ACHN (cell line): ENCODE data around the gene EPS8L3.
"Not testable (repeated sequence)": the region's sequence is repeated elsewhere in the genome, so short reads cannot be mapped to it uniquely, and the experiment has no call there.

ENCODE experiments used
- DNase-seq: peaks from one replicate; pipeline ENCODE4 v3.0.0-alpha.2; 2015
- in situ Hi-C: cut with HindIII; loops from 2 replicates; pipeline ENCODE4 v1.10.0; 2017; ENCODE audit warnings: low sequenced_read_pairs, low pct_ligation_motif_present, low pct_unique_long_range_greater_than_20kb

The EPS8L3 gene

GRCh38 chr1:109763646-109764415 is at the start of gene EPS8L3:
Gene EPS8L3 (minus strand): TSS chr1:109763923. CDS start chr1:109761749, 2,174 bp downstream.
- in situ Hi-C loops: no loop called here
- no peak for DNase-seq

- in situ Hi-C loops: no loop called here
- DNase-seq: no peak
These were observed 49.1 kb upstream of the EPS8L3 start for GRCh38 chr1:109812691-109813393.

GRCh38 chr1:109808703-109809102 is 45.0 kb upstream of the EPS8L3 start:
- no peak for DNase-seq
- in situ Hi-C loops: no loop called here

- no peak for DNase-seq
- in situ Hi-C loops: no loop called here
These were observed 44.3 kb upstream of the EPS8L3 start for GRCh38 chr1:109807822-109808680.

- no peak for DNase-seq
- in situ Hi-C loops: no loop called here
These were observed 43.7 kb upstream of the EPS8L3 start for GRCh38 chr1:109807402-109807801.

GRCh38 chr1:109806733-109807400 is 43.1 kb upstream of the EPS8L3 start:
- DNase-seq: no peak
- in situ Hi-C loops: no loop called here

DNA sequence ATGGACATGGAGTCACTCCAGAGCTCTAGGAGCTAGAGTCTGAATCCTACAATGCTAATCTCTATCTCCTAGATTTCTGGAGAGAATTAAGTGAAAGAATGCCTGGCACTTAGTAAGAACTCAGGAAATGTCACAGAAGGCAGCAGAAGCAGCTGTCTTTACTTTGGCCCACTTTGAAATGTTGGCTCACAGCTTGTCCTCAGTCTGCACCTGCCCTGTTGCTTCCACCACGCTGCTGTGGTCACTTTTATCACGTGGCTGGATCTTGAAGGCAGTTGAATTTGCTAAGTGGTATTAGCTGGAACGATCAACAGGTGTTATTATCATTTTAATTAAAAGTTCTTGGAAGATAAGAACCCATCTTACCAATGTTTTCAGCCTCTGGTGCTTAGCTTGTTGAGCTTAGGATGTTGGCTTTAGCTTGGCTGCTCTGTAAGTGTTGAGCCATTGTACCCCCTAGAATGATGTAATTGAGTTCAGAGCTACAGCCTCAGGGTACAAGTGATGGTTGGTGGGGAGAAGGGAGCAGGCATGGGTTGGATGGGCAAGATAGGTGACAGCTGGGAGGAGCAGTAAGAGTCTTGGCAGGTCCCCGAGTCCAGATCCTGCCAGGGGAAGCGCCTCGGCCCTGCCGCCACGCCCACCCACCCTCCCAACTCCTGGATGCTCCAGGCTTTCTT is 41.9 kb upstream of the EPS8L3 start:
- in situ Hi-C loops: no loop called here
- no peak for DNase-seq

DNA sequence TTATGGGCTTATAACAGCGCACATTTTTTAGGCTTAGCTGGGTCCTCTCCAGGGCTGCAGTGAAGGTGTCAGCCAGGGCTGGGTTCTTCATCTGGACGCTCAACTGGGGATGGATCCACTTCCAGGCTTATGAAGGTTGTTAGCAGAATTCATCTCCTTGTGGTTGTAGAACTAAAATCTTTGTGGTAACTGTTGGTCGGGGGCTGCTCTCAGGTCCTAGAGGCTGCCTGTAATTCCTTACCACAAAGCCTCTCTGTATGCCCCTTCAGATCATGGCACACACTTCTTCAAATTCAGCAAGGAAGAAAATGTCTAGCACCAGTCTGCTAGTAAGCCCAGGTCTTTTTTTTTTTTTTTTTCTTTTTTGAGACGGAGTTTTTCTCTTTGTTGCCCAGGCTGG is 40.9 kb upstream of the EPS8L3 start:
- in situ Hi-C loops: no loop called here
- no peak for DNase-seq

DNA sequence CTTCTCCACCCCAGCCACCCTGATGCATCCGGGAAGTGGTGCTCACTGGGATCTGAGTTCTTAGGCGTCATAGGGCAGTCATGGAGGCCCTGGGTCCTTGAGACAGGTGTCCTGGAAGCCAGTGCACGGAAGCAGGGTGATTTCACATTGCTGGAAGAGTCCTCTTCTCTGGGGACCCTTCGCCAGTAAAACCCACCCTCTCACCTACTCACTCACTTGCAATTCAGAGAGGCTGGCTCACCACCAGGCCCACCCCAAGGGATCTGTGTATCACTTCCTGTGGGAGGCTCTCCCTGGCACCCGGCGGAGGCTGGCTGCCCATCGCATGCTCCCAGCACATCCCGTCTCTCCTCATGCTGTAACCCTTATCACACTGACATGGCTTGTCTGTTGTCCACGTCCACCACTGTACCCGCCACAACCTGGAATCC is 40.2 kb upstream of the EPS8L3 start:
- DNase-seq: no peak
- in situ Hi-C loops: no loop called here

DNA sequence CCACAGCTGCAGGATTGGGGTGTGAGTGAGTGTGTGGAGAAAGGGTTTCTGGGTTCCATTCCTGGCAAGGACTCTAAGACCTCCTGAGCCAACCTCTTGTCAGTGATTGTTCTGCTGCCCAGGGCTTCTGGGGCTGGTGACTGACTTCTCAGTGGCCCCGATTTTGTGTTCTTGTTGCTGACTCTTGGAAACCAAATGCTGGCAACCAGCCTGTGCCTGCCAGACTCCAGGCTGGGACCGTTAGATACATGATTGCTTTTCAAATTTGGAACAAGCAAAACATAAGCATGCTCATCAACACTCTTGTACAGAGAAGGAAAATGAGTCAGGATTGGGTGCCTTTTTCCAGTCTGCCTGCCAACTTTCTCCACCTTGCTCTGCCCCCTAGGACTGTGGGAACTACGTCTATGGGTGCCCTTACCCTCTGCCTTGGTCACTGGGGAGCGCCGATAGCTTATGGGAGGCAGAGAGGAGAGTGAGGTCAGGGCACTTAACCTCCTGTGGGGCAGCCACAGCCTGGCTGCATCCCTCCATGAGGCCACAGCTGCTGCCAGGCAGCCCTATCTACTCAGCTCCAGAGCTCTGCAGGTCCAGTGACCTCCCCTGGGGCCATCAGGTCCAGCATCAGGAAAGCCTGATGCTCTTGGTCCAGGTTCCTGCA is 39.3 kb upstream of the EPS8L3 start:
- no peak for DNase-seq

GRCh38 chr1:109802136-109802900 is 38.6 kb upstream of the EPS8L3 start:
- in situ Hi-C loops: no loop called here
- no peak for DNase-seq

More for the DNA sequence above, 39.3 kb upstream of the EPS8L3 start:
- in situ Hi-C loops: no loop called here

DNA sequence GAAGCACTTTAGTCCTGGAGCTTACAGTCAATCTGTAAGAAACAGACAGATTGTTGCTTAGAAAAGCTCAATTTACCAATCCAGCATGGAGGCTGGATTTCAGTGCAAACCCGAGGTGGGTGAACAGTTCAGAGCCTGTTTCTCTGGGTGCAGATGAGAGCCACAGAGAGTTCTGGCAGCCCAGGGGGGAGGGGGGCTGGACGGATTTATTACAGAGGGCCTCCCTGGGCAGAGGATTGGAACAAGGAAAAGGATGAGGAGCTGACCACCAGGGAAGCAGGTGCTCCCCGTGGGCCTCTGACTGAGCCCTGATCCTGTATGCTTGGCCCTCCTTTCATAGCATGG is 38.0 kb upstream of the EPS8L3 start:
- no peak for DNase-seq
- in situ Hi-C loops: no loop called here

- in situ Hi-C loops: no loop called here
These were observed 36.6 kb upstream of the EPS8L3 start for GRCh38 chr1:109800291-109800690.

GRCh38 chr1:109799445-109799844 is 35.7 kb upstream of the EPS8L3 start:
- in situ Hi-C loops: loop anchor here (25.0 kb wide), 2 partner anchors 88 to 188 kb away; partner anchors contain the start of gene AHCYL1
- no peak for DNase-seq

More at GRCh38 chr1:109800291-109800690, 36.6 kb upstream of the EPS8L3 start:
- no peak for DNase-seq

- in situ Hi-C loops: loop anchor here (25.0 kb wide), 2 partner anchors 90 to 190 kb away; partner anchors contain the start of gene AHCYL1
- not testable (repeated sequence) for DNase-seq
These were observed 33.5 kb upstream of the EPS8L3 start for GRCh38 chr1:109797303-109797595.

- in situ Hi-C loops: loop anchor here (25.0 kb wide), 2 partner anchors 91 to 191 kb away; partner anchors contain the start of gene AHCYL1
- DNase-seq: no peak
These were observed 33.0 kb upstream of the EPS8L3 start for GRCh38 chr1:109796484-109797302.
